NCI-H1092 (cell line): Measurements from ENCODE around the gene WFS1.

Experiments
- DNase-seq: peaks from one replicate; lab custom pipeline; 2025; lab: John Stamatoyannopoulos, UW

WFS1 gene

GRCh38 chr4:6338951-6339817 is 69.5 kb downstream of the WFS1 start:
- DNase-seq, result no peak

- DNase-seq, result no peak
These were observed 70.3 kb downstream of the WFS1 start for GRCh38 chr4:6339818-6340445.

GRCh38 chr4:6340446-6341015 is 70.9 kb downstream of the WFS1 start:
- DNase-seq, result no peak

GRCh38 chr4:6341696-6342095 is 72.0 kb downstream of the WFS1 start:
- no peak for DNase-seq

GRCh38 chr4:6342530-6343293 is 73.1 kb downstream of the WFS1 start:
- DNase-seq, result peak; percentile 83

GRCh38 chr4:6343939-6344408 is 74.3 kb downstream of the WFS1 start:
- DNase-seq, result no peak

- DNase-seq, result no peak
These were observed 75.6 kb downstream of the WFS1 start for GRCh38 chr4:6345096-6345830.

GRCh38 chr4:6345866-6346265 is 76.2 kb downstream of the WFS1 start:
- DNase-seq, result no peak

GRCh38 chr4:6346373-6347110 is 76.9 kb downstream of the WFS1 start:
- DNase-seq, result no peak

- no peak for DNase-seq
These were observed 77.9 kb downstream of the WFS1 start for GRCh38 chr4:6347511-6348045.

- DNase-seq, result no peak
These were observed 78.8 kb downstream of the WFS1 start for GRCh38 chr4:6348408-6348807.

GRCh38 chr4:6349896-6350603 is 80.4 kb downstream of the WFS1 start:
- no peak for DNase-seq

- DNase-seq, result no peak
These were observed 81.0 kb downstream of the WFS1 start for GRCh38 chr4:6350646-6351045.

- no peak for DNase-seq
These were observed 81.8 kb downstream of the WFS1 start for GRCh38 chr4:6351246-6352000.

GRCh38 chr4:6352031-6352692 is 82.5 kb downstream of the WFS1 start:
- DNase-seq, result no peak
